HG02973 (cell line): ENCODE measurements around the gene DYSF.

Experiments used
- ATAC-seq: cut with Tn5 transposase; IDR thresholded peaks from one replicate; pipeline ENCODE4 v1.9.1; 2021; ENCODE audit warnings: moderate library complexity; ENCODE audit not compliant: unreplicated experiment

Gene DYSF

GRCh38 chr2:71598526-71598925 lies 145.2 kb downstream of the DYSF start:
- no peak for ATAC-seq

- no peak for ATAC-seq
Observed at GRCh38 chr2:71599038-71599437, 145.7 kb downstream of the DYSF start.

GRCh38 chr2:71599646-71600236 lies 146.4 kb downstream of the DYSF start:
- no peak for ATAC-seq

- ATAC-seq, result no peak
Observed at GRCh38 chr2:71600555-71600954, 147.2 kb downstream of the DYSF start.

DNA sequence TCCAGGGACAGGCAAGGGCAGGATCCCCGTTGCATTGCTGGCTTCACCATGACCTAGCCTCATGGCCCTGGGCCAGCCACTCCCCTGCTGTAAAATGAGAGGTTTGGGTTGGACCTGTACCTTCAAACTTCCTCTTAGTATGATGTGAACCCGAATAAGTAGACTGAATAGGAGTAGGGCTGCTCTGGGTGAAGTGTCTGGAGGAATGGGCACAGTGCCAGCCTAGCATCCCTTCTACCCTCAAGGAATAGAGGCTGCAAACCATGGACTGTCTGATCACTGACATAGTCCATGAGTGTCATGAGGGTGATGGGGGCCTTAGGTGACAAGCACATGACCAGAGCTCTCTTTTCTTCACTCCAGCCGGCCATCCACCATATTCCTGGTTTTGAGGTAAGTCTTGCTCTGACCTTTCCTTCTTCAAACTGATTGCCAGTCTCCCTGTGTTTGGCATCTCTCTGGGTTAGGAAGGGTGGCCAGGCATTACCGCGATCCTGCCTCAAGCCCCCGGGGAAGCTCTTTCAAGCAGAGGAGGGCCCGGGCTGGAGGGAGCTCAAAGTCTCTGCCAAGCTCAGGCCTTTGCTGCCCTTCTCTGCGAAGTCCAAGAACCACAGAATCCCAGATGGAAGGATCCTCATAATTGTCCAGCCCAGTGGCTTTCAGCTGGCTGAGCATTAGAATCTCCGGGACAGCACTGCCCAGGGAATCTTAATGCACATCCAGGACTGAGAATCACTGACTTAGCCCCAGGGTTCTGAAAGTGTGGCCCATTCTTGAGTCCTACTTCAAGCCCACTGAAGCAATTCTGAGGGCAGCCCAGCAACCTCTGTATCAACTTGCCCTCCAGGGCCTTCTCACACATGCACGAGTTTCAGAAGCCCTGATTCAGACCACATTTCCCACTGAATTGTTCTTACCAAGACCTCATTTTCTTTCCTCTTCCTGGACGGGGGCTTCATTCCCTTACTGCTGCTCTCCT lies 148.1 kb downstream of the DYSF start:
- no peak for ATAC-seq

DNA sequence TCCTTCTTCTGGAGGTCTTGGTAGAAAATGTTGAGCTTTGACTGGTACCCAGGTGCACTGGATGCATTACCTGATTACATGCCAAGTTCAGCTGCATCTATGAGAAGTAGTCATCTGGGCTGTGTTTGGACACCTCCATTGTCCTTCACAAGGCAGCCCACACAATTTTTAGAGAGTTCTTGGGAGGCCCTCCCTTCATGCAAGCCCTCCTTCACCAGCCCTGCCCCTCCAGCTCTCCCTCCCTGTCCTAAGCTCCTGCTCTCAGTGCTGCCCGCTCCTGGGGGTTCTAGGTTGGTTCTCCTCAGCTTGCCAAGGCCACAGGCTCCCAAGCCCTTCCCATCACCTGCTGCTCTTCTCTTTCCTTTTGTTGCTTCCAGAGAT lies 148.7 kb downstream of the DYSF start:
- no peak for ATAC-seq

- no peak for ATAC-seq
Observed at GRCh38 chr2:71602581-71602980, 149.2 kb downstream of the DYSF start.

- no peak for ATAC-seq
Observed at GRCh38 chr2:71603311-71603811, 150.0 kb downstream of the DYSF start.

DNA sequence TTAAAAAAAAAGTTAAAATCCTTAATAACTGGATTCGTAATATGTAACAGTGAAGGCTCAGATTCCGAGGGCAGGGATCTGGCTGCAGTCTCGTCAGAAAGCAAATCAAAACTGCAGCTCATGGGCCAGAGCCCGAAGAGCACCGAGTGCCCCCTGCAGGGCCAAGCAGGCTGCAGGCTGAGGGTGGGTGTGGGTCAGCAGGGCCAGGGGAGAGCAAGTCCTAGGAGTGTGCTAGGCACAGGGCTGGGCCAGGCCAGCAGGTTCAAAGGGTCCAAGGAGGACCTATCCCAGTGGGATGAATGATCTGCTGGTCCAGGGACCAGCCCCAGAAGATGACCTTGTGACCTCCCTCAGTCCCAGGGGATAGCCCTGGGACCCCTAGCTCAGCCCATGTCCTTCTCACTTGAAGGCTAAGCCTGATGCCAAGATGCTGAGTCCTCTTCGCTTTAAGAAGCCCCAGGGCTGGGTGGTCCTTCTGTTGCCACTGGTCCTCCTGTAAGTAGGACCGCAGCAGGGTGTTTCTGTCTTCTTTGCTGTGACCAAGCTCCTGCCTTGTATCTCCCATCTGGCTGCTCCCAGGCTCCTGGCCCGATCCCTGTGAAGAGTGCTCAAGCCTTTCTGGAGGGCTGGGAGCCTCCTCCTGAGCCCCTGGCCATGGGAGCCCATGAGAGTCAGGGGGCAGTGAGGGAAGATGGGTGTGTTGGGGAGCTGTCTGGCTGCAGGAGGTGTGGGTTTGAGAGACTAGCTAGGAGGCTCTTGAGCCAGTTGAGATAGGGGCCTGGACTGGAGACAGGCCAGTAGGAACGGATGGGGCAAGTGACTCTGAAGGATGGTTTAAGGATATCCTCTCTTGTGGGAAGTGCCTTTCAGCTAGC lies 150.7 kb downstream of the DYSF start:
- no peak for ATAC-seq

DNA sequence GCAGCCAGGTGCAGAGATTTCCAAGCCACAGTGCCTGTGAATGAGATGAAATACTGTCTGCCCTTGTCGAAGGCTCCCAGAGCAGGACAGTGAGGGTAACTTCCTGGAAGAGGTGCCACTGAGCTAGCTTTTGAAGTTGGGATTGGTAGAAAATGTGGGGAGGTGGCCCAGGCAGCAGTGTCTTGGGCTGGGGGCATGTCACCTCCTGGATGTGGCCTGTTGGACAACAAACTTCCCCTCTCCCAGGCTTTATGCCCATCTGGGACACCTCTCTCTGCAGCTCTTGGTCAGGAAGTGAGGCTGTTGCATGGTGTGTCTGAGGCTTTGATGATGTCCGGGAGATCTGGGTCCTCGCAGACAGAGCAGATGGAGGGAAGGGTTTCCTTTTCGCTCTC lies 151.4 kb downstream of the DYSF start:
- ATAC-seq, result no peak

GRCh38 chr2:71605173-71605641 lies 151.8 kb downstream of the DYSF start:
- no peak for ATAC-seq

GRCh38 chr2:71605781-71606241 lies 152.4 kb downstream of the DYSF start:
- no peak for ATAC-seq

- ATAC-seq, result no peak
Observed at GRCh38 chr2:71606244-71606643, 152.9 kb downstream of the DYSF start.

GRCh38 chr2:71607151-71607889 lies 154.0 kb downstream of the DYSF start:
- no peak for ATAC-seq

GRCh38 chr2:71608034-71608433 lies 154.7 kb downstream of the DYSF start:
- ATAC-seq, result no peak

DNA sequence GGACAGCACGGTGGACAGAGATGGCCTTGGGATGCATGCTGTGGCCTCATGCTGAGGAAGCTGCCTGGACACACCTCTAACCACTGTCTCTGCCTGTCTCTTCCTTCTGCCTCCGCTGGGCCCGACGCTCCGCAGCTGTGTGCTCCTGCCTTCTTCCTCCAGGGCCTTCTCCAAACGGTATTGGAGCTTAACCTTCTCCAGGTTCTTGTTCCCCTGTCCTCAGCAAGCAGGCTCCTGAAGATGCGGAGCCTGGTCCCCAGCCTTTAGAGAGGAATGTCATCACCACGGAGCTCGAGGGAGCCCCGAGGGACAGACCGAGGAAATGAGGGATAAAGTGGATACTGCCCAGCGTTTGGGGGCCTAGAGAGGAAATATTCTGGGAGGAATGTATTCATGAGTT lies 155.1 kb downstream of the DYSF start:
- no peak for ATAC-seq

- ATAC-seq, result no peak
Observed at GRCh38 chr2:71609029-71609428, 155.7 kb downstream of the DYSF start.

- ATAC-seq, result no peak
Observed at GRCh38 chr2:71609441-71609840, 156.1 kb downstream of the DYSF start.

DNA sequence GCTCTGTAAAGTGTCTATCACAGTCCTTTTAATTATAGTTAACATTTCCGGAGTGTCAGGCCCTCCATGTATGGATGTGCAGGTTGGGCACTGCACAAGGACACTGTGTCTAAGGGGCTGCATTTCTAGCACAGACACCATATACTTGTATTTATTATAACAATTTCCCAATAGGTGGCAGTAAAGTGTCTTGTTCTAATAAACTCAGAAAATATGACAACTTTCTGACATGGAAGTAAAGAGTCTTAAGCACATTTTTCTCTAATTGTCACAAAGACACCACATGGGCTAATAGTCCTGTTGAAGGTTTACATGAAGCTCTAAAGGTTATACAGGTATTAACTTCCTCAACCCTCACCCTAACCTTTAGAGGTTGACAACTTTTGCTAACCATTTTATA lies 156.6 kb downstream of the DYSF start:
- ATAC-seq, result no peak

- no peak for ATAC-seq
Observed at GRCh38 chr2:71610671-71611070, 157.3 kb downstream of the DYSF start.
